HL-60/S4 (cell line): ENCODE results near the gene MLC1.
"Not testable (repeated sequence)": the region's sequence is repeated elsewhere in the genome, so short reads cannot be mapped to it uniquely, and the experiment has no call there.

ENCODE experiments used
- in situ Hi-C: fragments of 300-500 bp; cut with MboI; formaldehyde crosslinking; loops from 2 replicates; pipeline ENCODE4 v1.14.3; 2022; ENCODE audit warnings: low sequenced_read_pairs

Gene MLC1

GRCh38 chr22:50104141-50104544 lies 18.9 kb upstream of the MLC1 start:
- in situ Hi-C loops, result no loop called here

- in situ Hi-C loops, result no loop called here
These were observed 17.7 kb upstream of the MLC1 start for GRCh38 chr22:50102946-50103345.

GRCh38 chr22:50101870-50102565 lies 16.8 kb upstream of the MLC1 start:
- in situ Hi-C loops, result no loop called here

GRCh38 chr22:50098052-50098451 lies 12.8 kb upstream of the MLC1 start:
- in situ Hi-C loops, result no loop called here

- in situ Hi-C loops, result no loop called here
These were observed 7.1 kb upstream of the MLC1 start for GRCh38 chr22:50092342-50092741.

GRCh38 chr22:50091092-50091768 lies 6.0 kb upstream of the MLC1 start:
- in situ Hi-C loops, result no loop called here

- in situ Hi-C loops, result no loop called here
These were observed 5.1 kb upstream of the MLC1 start for GRCh38 chr22:50090412-50090714.

- in situ Hi-C loops, result no loop called here
These were observed 4.6 kb upstream of the MLC1 start, which contains the start of gene MOV10L1 for GRCh38 chr22:50089682-50090411. Gene MOV10L1, plus strand, starts transcription at chr22:50090006. Its CDS starts 83 bp downstream, at chr22:50090089.

GRCh38 chr22:50089231-50089630 lies 4.0 kb upstream of the MLC1 start:
- in situ Hi-C loops, result no loop called here

- in situ Hi-C loops, result no loop called here
These were observed 2.9 kb upstream of the MLC1 start for GRCh38 chr22:50088096-50088495.

GRCh38 chr22:50087646-50088045 lies 2.4 kb upstream of the MLC1 start:
- in situ Hi-C loops, result no loop called here

- in situ Hi-C loops, result not testable (repeated sequence)
These were observed 1.7 kb upstream of the MLC1 start for GRCh38 chr22:50086975-50087374.

GRCh38 chr22:50086526-50086925 lies 1.3 kb upstream of the MLC1 start:
- in situ Hi-C loops, result no loop called here

- in situ Hi-C loops, result no loop called here
These were observed 608 bp downstream of the MLC1 start for GRCh38 chr22:50084614-50085021.

GRCh38 chr22:50084080-50084477 lies 1.1 kb downstream of the MLC1 start:
- in situ Hi-C loops, result no loop called here

- in situ Hi-C loops, result no loop called here
These were observed 1.7 kb downstream of the MLC1 start for GRCh38 chr22:50083462-50084079.

GRCh38 chr22:50082961-50083461 lies 2.2 kb downstream of the MLC1 start:
- in situ Hi-C loops, result no loop called here

- in situ Hi-C loops, result no loop called here
These were observed 3.0 kb downstream of the MLC1 start for GRCh38 chr22:50082197-50082715.

GRCh38 chr22:50081426-50082196 lies 3.6 kb downstream of the MLC1 start:
- in situ Hi-C loops, result no loop called here

GRCh38 chr22:50080077-50080465 lies 5.2 kb downstream of the MLC1 start:
- in situ Hi-C loops, result no loop called here
